D721Med (cell line): Measurements from ENCODE around the gene WDR20.

Experiments
- DNase-seq: peaks from one replicate; pipeline ENCODE4 v3.0.0; 2011; ENCODE audit warnings: low spot score; ENCODE audit not compliant: insufficient read length
- FAIRE-seq: peaks from 2 replicates; lab custom pipeline; 2011; peaks lifted over from hg19 to GRCh38; lab: Jason Lieb, UNC
- CTCF ChIP-seq: IDR thresholded peaks from 2 replicates; pipeline ENCODE4 v1.5.1; 2012; ENCODE audit warnings: mild to moderate bottlenecking, control low read depth; ENCODE audit not compliant: insufficient read depth; ENCODE audit errors: missing control alignments

Gene WDR20

GRCh38 chr14:102251161-102251560 is 111.5 kb downstream of the WDR20 start:
- no peak for TF ChIP-seq CTCF
- DNase-seq (no peak), FAIRE-seq (no peak)

DNA sequence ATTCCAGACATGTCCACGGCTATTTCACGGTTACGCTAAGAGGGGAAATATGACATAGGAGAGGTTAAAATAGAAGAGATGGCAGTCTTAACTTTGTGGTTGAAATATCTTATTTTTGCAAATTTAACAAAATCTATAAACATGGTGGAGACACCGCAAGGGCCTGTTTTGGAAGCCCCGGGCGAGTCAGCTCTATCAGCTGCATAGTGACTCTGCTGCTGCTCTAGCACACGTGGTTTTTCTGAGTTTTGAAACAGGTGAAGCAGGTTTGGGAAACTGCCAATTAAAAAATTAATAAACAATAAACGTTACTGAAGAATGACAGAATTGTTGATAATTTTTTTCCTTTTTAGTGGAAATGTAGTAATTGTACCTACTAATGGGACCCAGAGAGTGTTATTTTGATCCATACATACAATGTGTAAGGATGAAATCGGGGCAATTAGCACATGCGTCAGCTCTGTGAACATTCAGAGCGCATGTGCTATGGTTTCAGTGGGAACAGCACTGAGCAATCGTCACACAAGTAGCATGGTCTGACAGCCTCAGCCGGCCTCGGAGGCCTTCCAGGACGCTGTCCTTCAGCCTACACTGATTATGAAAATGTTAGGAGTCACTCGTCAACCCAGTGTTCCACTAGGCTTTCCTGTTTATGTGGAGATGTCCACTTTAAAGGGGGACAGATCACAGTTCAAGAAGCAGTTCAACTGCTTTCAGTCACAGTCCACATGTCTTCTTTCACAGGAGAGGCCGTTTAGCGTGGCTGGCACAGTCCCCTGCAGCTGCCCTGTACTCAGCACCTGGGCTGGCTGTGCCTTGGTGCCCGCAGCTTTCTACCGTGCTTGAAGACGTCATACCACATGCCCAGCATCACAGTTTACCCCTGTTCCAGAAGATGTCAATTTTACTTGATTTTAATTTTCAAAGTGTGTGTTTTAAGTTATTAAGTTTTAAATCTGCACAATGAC is 113.4 kb downstream of the WDR20 start:
- DNase-seq (no peak), FAIRE-seq (no peak)
- TF ChIP-seq CTCF = no peak

- TF ChIP-seq CTCF = no peak
- no peak for DNase-seq
- FAIRE-seq = no peak
Measured at GRCh38 chr14:102255401-102256190, 115.9 kb downstream of the WDR20 start.

- no peak for FAIRE-seq
- DNase-seq = no peak
- no peak for TF ChIP-seq CTCF
Measured at GRCh38 chr14:102256716-102257115, 117.0 kb downstream of the WDR20 start.

DNA sequence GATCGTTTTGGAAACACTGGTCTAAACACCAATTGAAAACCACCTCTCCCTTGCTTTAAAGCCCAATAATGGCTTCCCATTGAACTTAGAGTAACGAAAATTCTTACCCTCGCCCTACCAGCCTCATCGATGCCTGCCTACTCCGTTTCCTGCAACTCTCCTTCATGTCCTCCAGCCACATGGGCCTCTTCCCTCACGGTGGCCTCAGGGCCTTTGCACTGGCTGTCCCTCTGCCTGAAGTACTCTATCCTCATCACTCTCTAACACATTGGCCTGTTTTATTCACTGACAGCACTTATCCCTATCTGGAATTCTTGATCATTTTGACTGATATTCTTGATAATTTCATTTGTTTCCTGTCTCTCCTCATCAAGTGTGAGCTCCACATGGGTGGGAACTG is 118.4 kb downstream of the WDR20 start:
- DNase-seq (no peak), FAIRE-seq (no peak)
- TF ChIP-seq CTCF = no peak
